GM12864 (cell line): Measurements from ENCODE around the gene FRMD4B.

Source experiments
- DNase-seq: peaks from one replicate; pipeline ENCODE4 v3.0.0-alpha.2; 2011; ENCODE audit warnings: low read depth
- H3K4me3 ChIP-seq: 2 replicates; pipeline ENCODE4 v1.5.1; 2011; ENCODE audit warnings: mild to moderate bottlenecking, low read depth, low read length, control low read depth
- TF ChIP-seq, protein P1 (sequence below): IDR thresholded peaks from 2 replicates; pipeline ENCODE4 v1.5.1; 2011; ENCODE audit warnings: low read depth, mild to moderate bottlenecking, moderate library complexity, low read length, control low read depth, inconsistent platforms; ENCODE audit errors: missing control alignments

FRMD4B gene

DNA sequence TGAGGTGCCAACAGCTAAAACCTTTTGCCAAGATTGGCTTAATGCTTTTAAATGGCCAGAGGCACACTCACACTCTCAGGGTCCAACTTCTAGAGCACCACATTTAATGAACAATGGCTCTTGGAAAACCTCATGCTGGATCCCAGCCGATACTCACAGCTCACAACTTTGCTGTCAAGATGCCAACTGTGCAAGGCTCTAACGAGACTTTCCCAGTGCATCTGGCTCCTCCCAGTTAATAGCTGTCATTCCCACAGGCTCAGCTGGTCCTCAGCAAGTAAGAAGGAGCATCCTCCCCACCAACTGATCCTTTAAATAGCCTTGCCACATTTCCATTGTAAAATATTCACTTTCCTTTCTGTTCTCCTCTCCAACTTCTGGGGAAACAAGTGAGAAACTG is 20.3 kb upstream of the FRMD4B start:
- no peak for DNase-seq
- H3K4me3 ChIP-seq: no peak overlapping the region
- TF ChIP-seq, protein P1, sequence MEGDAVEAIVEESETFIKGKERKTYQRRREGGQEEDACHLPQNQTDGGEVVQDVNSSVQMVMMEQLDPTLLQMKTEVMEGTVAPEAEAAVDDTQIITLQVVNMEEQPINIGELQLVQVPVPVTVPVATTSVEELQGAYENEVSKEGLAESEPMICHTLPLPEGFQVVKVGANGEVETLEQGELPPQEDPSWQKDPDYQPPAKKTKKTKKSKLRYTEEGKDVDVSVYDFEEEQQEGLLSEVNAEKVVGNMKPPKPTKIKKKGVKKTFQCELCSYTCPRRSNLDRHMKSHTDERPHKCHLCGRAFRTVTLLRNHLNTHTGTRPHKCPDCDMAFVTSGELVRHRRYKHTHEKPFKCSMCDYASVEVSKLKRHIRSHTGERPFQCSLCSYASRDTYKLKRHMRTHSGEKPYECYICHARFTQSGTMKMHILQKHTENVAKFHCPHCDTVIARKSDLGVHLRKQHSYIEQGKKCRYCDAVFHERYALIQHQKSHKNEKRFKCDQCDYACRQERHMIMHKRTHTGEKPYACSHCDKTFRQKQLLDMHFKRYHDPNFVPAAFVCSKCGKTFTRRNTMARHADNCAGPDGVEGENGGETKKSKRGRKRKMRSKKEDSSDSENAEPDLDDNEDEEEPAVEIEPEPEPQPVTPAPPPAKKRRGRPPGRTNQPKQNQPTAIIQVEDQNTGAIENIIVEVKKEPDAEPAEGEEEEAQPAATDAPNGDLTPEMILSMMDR: no peak

DNA sequence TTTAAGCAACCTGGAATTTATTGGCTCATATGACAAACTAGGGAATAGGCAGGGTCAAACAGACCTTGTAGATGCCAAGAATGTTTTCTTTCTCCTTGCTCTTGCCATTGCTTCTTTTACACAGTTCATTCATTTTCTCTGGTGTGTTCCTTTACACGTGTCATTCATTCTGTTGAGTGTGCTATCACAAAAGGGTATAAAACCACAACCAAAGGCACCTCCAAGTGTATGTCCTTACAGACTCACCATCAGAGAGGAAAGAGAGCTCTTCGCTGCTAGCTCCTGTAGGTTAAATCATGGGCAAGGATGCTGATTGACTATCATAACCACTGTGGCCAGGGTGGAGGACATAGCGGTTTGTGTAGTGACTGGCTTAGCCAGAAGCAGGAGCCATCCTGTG is 19.2 kb upstream of the FRMD4B start:
- H3K4me3 ChIP-seq: no peak overlapping the region
- no peak for DNase-seq
- TF ChIP-seq, protein P1: no peak

DNA sequence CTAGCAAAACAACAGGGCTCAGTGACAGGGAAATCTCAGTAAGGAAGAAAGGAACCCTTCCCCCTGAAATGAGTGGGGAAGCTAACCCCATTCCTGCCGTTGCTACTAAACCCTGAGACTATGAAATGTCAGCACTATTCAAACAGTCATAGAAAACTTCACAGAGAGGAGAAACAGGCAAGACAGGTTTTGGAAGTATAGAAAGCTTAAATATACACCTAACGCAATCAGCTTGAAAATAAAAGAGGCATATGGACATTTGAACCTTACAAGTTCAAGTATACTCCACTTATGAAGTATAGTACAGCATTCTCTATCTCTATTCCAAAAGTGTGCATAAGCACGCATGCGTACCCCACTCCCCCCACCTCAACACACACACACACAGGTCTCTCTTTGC is 17.6 kb upstream of the FRMD4B start:
- TF ChIP-seq, protein P1: no peak

DNA sequence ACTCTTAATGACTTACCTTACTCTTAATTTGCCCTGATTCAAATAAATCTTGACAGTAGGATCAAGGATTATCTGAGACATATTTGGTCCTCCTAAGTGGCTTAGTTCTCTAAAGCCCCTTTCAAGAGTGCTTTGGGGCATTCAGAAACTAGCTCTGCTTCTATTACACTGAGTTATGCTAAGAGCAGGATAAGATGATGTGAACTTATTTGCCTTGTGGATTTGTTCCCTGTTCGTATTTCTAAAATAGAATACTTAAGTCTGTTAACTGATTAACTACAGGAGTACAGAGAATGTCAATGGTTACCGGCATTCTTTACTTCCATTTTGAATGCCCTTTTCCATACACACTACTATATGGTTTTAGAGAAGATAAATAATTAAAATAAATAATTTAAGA is 14.8 kb upstream of the FRMD4B start:
- no peak for DNase-seq
- TF ChIP-seq, protein P1: no peak
- H3K4me3 ChIP-seq: no peak overlapping the region

More for the DNA sequence above, 17.6 kb upstream of the FRMD4B start:
- H3K4me3 ChIP-seq: no peak overlapping the region
- DNase-seq: no peak

DNA sequence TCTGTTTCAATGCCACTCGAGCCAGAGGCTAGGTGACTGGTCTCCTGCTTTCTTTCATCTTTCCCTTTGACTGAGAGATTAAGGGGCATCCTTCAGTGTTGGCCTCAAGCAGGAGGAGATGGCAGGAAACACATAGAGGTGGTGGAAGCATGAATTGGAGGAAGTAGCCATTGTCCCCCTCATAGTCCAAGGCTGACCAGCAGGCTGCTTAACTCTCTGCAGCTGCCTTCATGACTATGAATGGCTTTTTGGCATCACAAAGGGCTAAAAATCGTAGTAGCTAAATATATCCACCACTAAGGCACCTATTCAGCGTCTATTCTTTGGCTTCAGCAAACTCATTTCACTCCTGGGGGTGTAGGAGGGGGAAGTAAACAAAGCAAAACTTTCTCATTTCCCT is 7.0 kb upstream of the FRMD4B start:
- no peak overlapping the region for H3K4me3 ChIP-seq
- DNase-seq: no peak
- TF ChIP-seq, protein P1: no peak

DNA sequence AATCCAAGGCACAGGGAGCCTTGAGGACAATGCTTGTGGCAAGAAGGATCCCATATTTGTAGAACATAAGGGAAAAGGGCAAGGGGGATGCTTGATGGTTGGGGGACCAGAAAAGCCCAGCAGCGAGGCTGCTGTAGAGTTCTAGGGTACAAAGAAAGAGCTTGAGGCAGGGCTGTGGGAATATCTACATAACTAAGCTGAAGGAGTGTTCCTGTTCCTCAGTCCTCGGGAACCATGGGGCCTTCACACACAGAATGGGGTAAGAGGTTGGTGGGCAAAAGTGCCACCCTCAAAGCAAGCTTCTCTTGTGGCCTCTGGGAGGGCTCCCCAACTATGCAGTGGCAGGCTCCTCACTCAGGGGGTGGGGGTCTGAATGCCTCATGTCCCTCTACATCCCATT is 6.5 kb upstream of the FRMD4B start:
- no peak overlapping the region for H3K4me3 ChIP-seq
- TF ChIP-seq, protein P1: no peak
- DNase-seq: no peak

DNA sequence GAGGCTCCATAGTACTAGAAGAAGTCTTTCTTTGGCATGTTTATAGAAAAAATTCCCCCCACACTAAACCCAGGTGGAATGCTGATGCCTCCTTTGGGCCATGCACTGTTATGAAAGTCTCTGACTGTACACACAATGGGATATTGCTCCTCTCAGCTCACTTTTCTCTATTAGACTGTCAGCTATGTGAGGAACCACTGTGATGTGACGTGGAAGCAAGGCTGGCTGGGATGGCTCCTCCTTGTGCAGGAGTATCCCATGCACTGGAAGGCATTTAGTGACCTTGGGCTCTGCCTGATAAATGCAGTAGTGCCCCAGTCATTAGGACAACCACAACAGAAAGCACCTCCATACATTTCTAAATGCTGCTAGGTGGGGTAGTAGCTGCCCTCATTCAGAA is 5.7 kb upstream of the FRMD4B start:
- no peak for DNase-seq
- no peak overlapping the region for H3K4me3 ChIP-seq
- TF ChIP-seq, protein P1: no peak
